ENCODE results near the gene TXLNA. TPM values are rescaled to one million over a fixed set of nuclear protein-coding genes. Genes with fewer than 3 reads are reported as not detected.

The TXLNA gene
- total RNA-seq, 4 donors from 2014 or later, result 34.5 to 54.0 (median 40.7) TPM

DNA sequence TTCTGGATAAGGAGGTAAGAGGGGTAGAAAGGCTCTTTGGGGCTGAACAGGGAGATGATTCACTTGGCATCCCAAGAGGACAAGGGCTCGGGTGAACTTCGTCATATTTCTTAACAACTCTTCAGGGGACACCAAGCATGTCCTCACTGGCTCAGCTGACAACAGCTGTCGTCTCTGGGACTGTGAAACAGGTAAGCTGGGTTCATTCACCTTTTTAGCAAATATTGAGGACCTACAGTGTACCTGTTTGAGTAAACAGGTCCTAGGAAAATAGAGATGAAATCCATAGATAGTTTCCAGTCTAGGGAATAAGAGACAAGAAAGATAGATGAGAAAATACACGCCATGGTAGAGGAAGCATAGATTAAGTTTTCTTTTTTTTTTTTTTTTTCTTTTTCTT lies 44.8 kb downstream of the TXLNA start:
- peaks cover 16 to 72% (median 29%) of the 10 kb centered on the region in 3 donors for H3K36me3 ChIP-seq
- no peak for DNase-seq
- H3K9me3 ChIP-seq, result no peaks in the 10 kb centered on the region
- no peak for TF ChIP-seq POLR2A (IDR thresholded peaks at IDR 0.05)
- TF ChIP-seq, protein P1, sequence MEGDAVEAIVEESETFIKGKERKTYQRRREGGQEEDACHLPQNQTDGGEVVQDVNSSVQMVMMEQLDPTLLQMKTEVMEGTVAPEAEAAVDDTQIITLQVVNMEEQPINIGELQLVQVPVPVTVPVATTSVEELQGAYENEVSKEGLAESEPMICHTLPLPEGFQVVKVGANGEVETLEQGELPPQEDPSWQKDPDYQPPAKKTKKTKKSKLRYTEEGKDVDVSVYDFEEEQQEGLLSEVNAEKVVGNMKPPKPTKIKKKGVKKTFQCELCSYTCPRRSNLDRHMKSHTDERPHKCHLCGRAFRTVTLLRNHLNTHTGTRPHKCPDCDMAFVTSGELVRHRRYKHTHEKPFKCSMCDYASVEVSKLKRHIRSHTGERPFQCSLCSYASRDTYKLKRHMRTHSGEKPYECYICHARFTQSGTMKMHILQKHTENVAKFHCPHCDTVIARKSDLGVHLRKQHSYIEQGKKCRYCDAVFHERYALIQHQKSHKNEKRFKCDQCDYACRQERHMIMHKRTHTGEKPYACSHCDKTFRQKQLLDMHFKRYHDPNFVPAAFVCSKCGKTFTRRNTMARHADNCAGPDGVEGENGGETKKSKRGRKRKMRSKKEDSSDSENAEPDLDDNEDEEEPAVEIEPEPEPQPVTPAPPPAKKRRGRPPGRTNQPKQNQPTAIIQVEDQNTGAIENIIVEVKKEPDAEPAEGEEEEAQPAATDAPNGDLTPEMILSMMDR (IDR thresholded peaks at IDR 0.05), result no peak
- H3K4me1 ChIP-seq, result peaks cover 22 to 46% (median 24%) of the 10 kb centered on the region in 3 donors
- H3K27ac ChIP-seq, result no peak overlapping the region
- 79 to 84% methylated on average over 4 of the region's 4 CpGs for WGBS, 2 donors
- intact Hi-C loops (cut with DNase I), result no loop called here
- no peaks in the 10 kb centered on the region for H3K27me3 ChIP-seq
- no peak overlapping the region for H3K4me3 ChIP-seq

- TF ChIP-seq, protein P1 (IDR thresholded peaks at IDR 0.05), result no peak
- no peak for TF ChIP-seq POLR2A (IDR thresholded peaks at IDR 0.05)
- H3K4me1 ChIP-seq, result peaks cover 2 to 14% (median 7%) of the 10 kb centered on the region in 3 donors
- no peak overlapping the region for H3K27ac ChIP-seq
- no peaks in the 10 kb centered on the region for H3K27me3 ChIP-seq
- intact Hi-C loops (cut with DNase I), result no loop called here
- peaks cover 41 to 98% (median 46%) of the 10 kb centered on the region in 3 donors for H3K36me3 ChIP-seq
- no peaks in the 10 kb centered on the region for H3K9me3 ChIP-seq
- no peak overlapping the region for H3K4me3 ChIP-seq
- DNase-seq, result no peak
- WGBS, 2 donors, result 72 to 86% methylated on average over 3 of the region's 3 CpGs
These were observed 49.3 kb downstream of the TXLNA start for GRCh38 chr1:32228771-32229170.

- 77 to 91% methylated on average over 4 of the region's 5 CpGs for WGBS, 2 donors
- Histone ChIP-seq H3K9me3 (no peaks in the 10 kb centered on the region), H3K27me3 (no peaks in the 10 kb centered on the region), H3K36me3 (peaks cover 39 to 77% (median 41%) of the 10 kb centered on the region in 3 donors), H3K4me3 (no peak overlapping the region), H3K4me1 (peaks cover 0 to 10% (median 9%) of the 10 kb centered on the region in 3 donors), H3K27ac (no peak overlapping the region)
- intact Hi-C loops (cut with DNase I), result no loop called here
- no peak for TF ChIP-seq POLR2A (IDR thresholded peaks at IDR 0.05)
- TF ChIP-seq, protein P1 (IDR thresholded peaks at IDR 0.05), result no peak
- DNase-seq, result no peak
These were observed 52.5 kb downstream of the TXLNA start for GRCh38 chr1:32231843-32232432.

- 72 to 77% methylated on average over 8 of the region's 8 CpGs for WGBS, 2 donors
- Histone ChIP-seq H3K27me3 (no peaks in the 10 kb centered on the region), H3K36me3 (peaks cover 34 to 69% (median 36%) of the 10 kb centered on the region in 3 donors)
These were observed 53.3 kb downstream of the TXLNA start for GRCh38 chr1:32232558-32233304.

More at GRCh38 chr1:32232558-32233304, 53.3 kb downstream of the TXLNA start:
- TF ChIP-seq POLR2A (IDR thresholded peaks at IDR 0.05), result no peak
- TF ChIP-seq, protein P1 (IDR thresholded peaks at IDR 0.05), result no peak
- Histone ChIP-seq H3K27ac (no peak overlapping the region), H3K9me3 (no peaks in the 10 kb centered on the region), H3K4me3 (no peak overlapping the region), H3K4me1 (peaks cover 0 to 10% (median 9%) of the 10 kb centered on the region in 3 donors)
- no peak for DNase-seq
- intact Hi-C loops (cut with DNase I), result no loop called here

All from esophagus squamous epithelium (tissue), 5 donors.